ENCODE results near the gene GH2. TPM values are rescaled to one million over a fixed set of nuclear protein-coding genes. Genes with fewer than 3 reads are reported as not detected.

GH2 gene
- total RNA-seq, 2 experiments from 2014 or later, result not detected

- CTCF ChIA-PET, result interaction anchor here (1.1 to 4.4 kb wide), 5 partner anchors 9 to 175 kb away, joined by 3 to 22 read pairs (median 4); partner anchors contain the start of genes CCDC47, DDX42 and FTSJ3
- DNase-seq (peak; percentile 27), ATAC-seq (no peak)
- POLR2A ChIA-PET, result interaction anchor here (0.8 to 7.8 kb wide), 6 partner anchors 13 to 141 kb away, joined by 3 to 188 read pairs (median 8); partner anchors contain the start of genes CCDC47, DDX42, FTSJ3 and LIMD2
- Mint-ChIP-seq H3K4me1 (ENCODE audit: low read depth) (peaks cover 22% of the 10 kb centered on the region), H3K4me3 (peak overlapping the region; percentile 98), H3K36me3 (ENCODE audit: low read depth) (peaks cover 7% of the 10 kb centered on the region), H3K9me3 (no peaks in the 10 kb centered on the region), H3K27ac (peak overlapping the region; percentile 94), H3K27me3 (no peaks in the 10 kb centered on the region)
- intact Hi-C loops (cut with micrococcal nuclease), result no loop called here
- no peak for TF ChIP-seq CTCF (IDR thresholded peaks at IDR 0.05)
Observed at GRCh38 chr17:63841350-63842172, 40.2 kb downstream of the GH2 start.

- ATAC-seq (no peak), DNase-seq (no peak)
- TF ChIP-seq CTCF (IDR thresholded peaks at IDR 0.05), result no peak
- Mint-ChIP-seq H3K4me3 (peak overlapping the region; percentile 98), H3K27me3 (no peaks in the 10 kb centered on the region), H3K4me1 (ENCODE audit: low read depth) (peaks cover 24% of the 10 kb centered on the region), H3K27ac (peak overlapping the region; percentile 94), H3K36me3 (ENCODE audit: low read depth) (peaks cover 10% of the 10 kb centered on the region), H3K9me3 (no peaks in the 10 kb centered on the region)
- ChIA-PET CTCF (interaction anchor here (1.2 to 4.4 kb wide), 4 partner anchors 9 to 176 kb away, joined by 3 to 22 read pairs (median 4); partner anchors contain the start of genes CCDC47, DDX42 and FTSJ3), POLR2A (interaction anchor here (0.9 to 7.8 kb wide), 5 partner anchors 12 to 140 kb away, joined by 3 to 188 read pairs (median 12); partner anchors contain the start of genes CCDC47, DDX42, FTSJ3 and PSMC5)
- intact Hi-C loops (cut with micrococcal nuclease), result no loop called here
Observed at GRCh38 chr17:63840591-63841349, 41.0 kb downstream of the GH2 start.

- ChIA-PET POLR2A (interaction anchor here (0.9 to 7.8 kb wide), 6 partner anchors 10 to 138 kb away, joined by 3 to 188 read pairs (median 3); partner anchors contain the start of genes CCDC47, FTSJ3 and PSMC5), CTCF (interaction anchor here (1.4 to 4.4 kb wide), 2 partner anchors 10 kb away, joined by 3 to 22 read pairs; partner anchors contain the start of gene FTSJ3)
- intact Hi-C loops (cut with micrococcal nuclease), result no loop called here
- DNase-seq (no peak), ATAC-seq (no peak)
- Mint-ChIP-seq H3K4me1 (ENCODE audit: low read depth) (peaks cover 29% of the 10 kb centered on the region), H3K9me3 (no peaks in the 10 kb centered on the region), H3K4me3 (peak overlapping the region; percentile 38), H3K36me3 (ENCODE audit: low read depth) (peaks cover 29% of the 10 kb centered on the region), H3K27me3 (no peaks in the 10 kb centered on the region), H3K27ac (peak overlapping the region; percentile 81)
- TF ChIP-seq CTCF (IDR thresholded peaks at IDR 0.05), result no peak
Observed at GRCh38 chr17:63838631-63839171, 43.0 kb downstream of the GH2 start.

- ChIA-PET CTCF (interaction anchor here (1.1 to 4.4 kb wide), 3 partner anchors 9 to 11 kb away, joined by 3 to 22 read pairs (median 3); partner anchors contain the start of genes FTSJ3 and PSMC5), POLR2A (interaction anchor here (0.9 to 7.8 kb wide), 6 partner anchors 9 to 137 kb away, joined by 3 to 188 read pairs (median 3); partner anchors contain the start of genes CCDC47, FTSJ3 and PSMC5)
- no peak overlapping the region for H3K4me3 Mint-ChIP-seq
- DNase-seq, result no peak
- H3K9me3 Mint-ChIP-seq, result no peaks in the 10 kb centered on the region
- no peak for TF ChIP-seq CTCF (IDR thresholded peaks at IDR 0.05)
- H3K27ac Mint-ChIP-seq, result peak overlapping the region; percentile 38
- ATAC-seq, result no peak
- peaks cover 33% of the 10 kb centered on the region for H3K36me3 Mint-ChIP-seq (ENCODE audit: low read depth)
- H3K4me1 Mint-ChIP-seq (ENCODE audit: low read depth), result peaks cover 28% of the 10 kb centered on the region
- H3K27me3 Mint-ChIP-seq, result no peaks in the 10 kb centered on the region
- intact Hi-C loops (cut with micrococcal nuclease), result no loop called here
Observed at GRCh38 chr17:63837962-63838600, 43.7 kb downstream of the GH2 start.

Data from activated CD8-positive, alpha-beta T cell treated with anti-CD3 and anti-CD28 coated beads for 36 hours (primary cell).